Putamen (tissue), 1 donor: ENCODE data around the gene SECISBP2.

ENCODE experiments used
- DNase-seq: peaks from one replicate; pipeline ENCODE4 v3.0.0-alpha.2; 2016; ENCODE audit warnings: low spot score

Gene SECISBP2

GRCh38 chr9:89347651-89348050 is 29.4 kb downstream of the SECISBP2 start:
- DNase-seq = no peak

- no peak for DNase-seq
Observed at GRCh38 chr9:89349607-89350006, 31.3 kb downstream of the SECISBP2 start.

- no peak for DNase-seq
Observed at GRCh38 chr9:89350988-89351557, 32.8 kb downstream of the SECISBP2 start.

- no peak for DNase-seq
Observed at GRCh38 chr9:89351584-89352300, 33.4 kb downstream of the SECISBP2 start.

- no peak for DNase-seq
Observed at GRCh38 chr9:89352451-89352850, 34.2 kb downstream of the SECISBP2 start.

GRCh38 chr9:89352874-89353649 is 34.8 kb downstream of the SECISBP2 start:
- no peak for DNase-seq

GRCh38 chr9:89353989-89354388 is 35.7 kb downstream of the SECISBP2 start:
- DNase-seq = no peak

GRCh38 chr9:89354471-89354870 is 36.2 kb downstream of the SECISBP2 start:
- no peak for DNase-seq

- no peak for DNase-seq
Observed at GRCh38 chr9:89356782-89357181, 38.5 kb downstream of the SECISBP2 start.

GRCh38 chr9:89357331-89358197 is 39.3 kb downstream of the SECISBP2 start:
- DNase-seq = no peak

GRCh38 chr9:89358376-89358916 is 40.1 kb downstream of the SECISBP2 start:
- no peak for DNase-seq

- peak; percentile 31 for DNase-seq
Observed at GRCh38 chr9:89358985-89359384, 40.7 kb downstream of the SECISBP2 start.

GRCh38 chr9:89359751-89360261 is 41.5 kb downstream of the SECISBP2 start:
- DNase-seq = no peak

GRCh38 chr9:89360465-89360864 is 42.2 kb downstream of the SECISBP2 start:
- no peak for DNase-seq

GRCh38 chr9:89361031-89361430 is 42.7 kb downstream of the SECISBP2 start:
- no peak for DNase-seq

GRCh38 chr9:89361816-89362646 is 43.7 kb downstream of the SECISBP2 start:
- DNase-seq = no peak

- no peak for DNase-seq
Observed at GRCh38 chr9:89362647-89363310, 44.5 kb downstream of the SECISBP2 start.

GRCh38 chr9:89363311-89363670 is 45.0 kb downstream of the SECISBP2 start:
- DNase-seq = no peak

GRCh38 chr9:89363921-89364665 is 45.8 kb downstream of the SECISBP2 start:
- no peak for DNase-seq
